GM23338 (cell line): Measurements from ENCODE around the gene FN3KRP. TPM values are rescaled to one million over a fixed set of nuclear protein-coding genes. Genes with fewer than 3 reads are reported as not detected.

Experiments used
- ATAC-seq: fragments of 200-7000 bp; cut with Tn5 transposase; 3 replicates; pipeline ENCODE4 v1.9.1; 2020
- DNase-seq: peaks from one replicate; pipeline ENCODE4 v3.0.0-alpha.2; 2015; ENCODE audit warnings: low spot score
- H2AFZ ChIP-seq: fragments of 200-600 bp; sonication (generic); 2 replicates; pipeline ENCODE4 v1.8.0; 2016; ENCODE audit warnings: antibody characterized with exemption, mild to moderate bottlenecking, moderate library complexity
- H3F3A ChIP-seq: fragments of 200-600 bp; sonication (generic); replicated peaks from 2 replicates; pipeline ENCODE4 v1.8.0; 2017; ENCODE audit warnings: antibody characterized with exemption, mixed run types, low read depth
- H3K27ac ChIP-seq: fragments of 200-600 bp; sonication (generic); 2 replicates; pipeline ENCODE4 v1.6.1; 2016; ENCODE audit warnings: low read depth
- H3K27me3 ChIP-seq: fragments of 200-600 bp; sonication (generic); 2 replicates; pipeline ENCODE4 v1.8.0; 2016; ENCODE audit warnings: mild to moderate bottlenecking, mixed run types, moderate library complexity; ENCODE audit not compliant: insufficient read depth
- H3K36me3 ChIP-seq: fragments of 200-600 bp; sonication (generic); 2 replicates; pipeline ENCODE4 v1.8.0; 2016; ENCODE audit warnings: mild to moderate bottlenecking; ENCODE audit not compliant: insufficient read depth
- H3K4me1 ChIP-seq: fragments of 200-600 bp; sonication (generic); 2 replicates; pipeline ENCODE4 v1.8.0; 2016; ENCODE audit warnings: mild to moderate bottlenecking, moderate library complexity; ENCODE audit not compliant: insufficient read depth
- H3K4me2 ChIP-seq: fragments of 200-600 bp; sonication (generic); 2 replicates; pipeline ENCODE4 v1.7.1; 2017; ENCODE audit warnings: mixed run types
- H3K4me3 ChIP-seq: fragments of 200-600 bp; sonication (generic); 2 replicates; pipeline ENCODE4 v1.6.1; 2016; ENCODE audit warnings: mixed run types
- H3K79me2 ChIP-seq: fragments of 200-600 bp; sonication (generic); replicated peaks from 2 replicates; pipeline ENCODE4 v1.8.0; 2017; ENCODE audit warnings: mild to moderate bottlenecking; ENCODE audit not compliant: insufficient read depth
- H3K9me2 ChIP-seq: fragments of 200-600 bp; sonication (generic); 2 replicates; pipeline ENCODE4 v1.8.0; 2017; ENCODE audit not compliant: insufficient read depth
- H4K20me1 ChIP-seq: fragments of 200-600 bp; sonication (generic); replicated peaks from 2 replicates; pipeline ENCODE4 v1.8.0; 2017; ENCODE audit warnings: mild to moderate bottlenecking; ENCODE audit not compliant: insufficient read depth
- H3K27ac Mint-ChIP-seq: 2 replicates; pipeline ENCODE4 v1.8.0; 2020; ENCODE audit warnings: inconsistent platforms, mild to moderate bottlenecking, moderate library complexity, mixed read lengths
- H3K27me3 Mint-ChIP-seq: 3 replicates; pipeline ENCODE4 v1.8.0; 2022; ENCODE audit warnings: low read depth, mild to moderate bottlenecking, moderate library complexity, mixed read lengths, inconsistent platforms; ENCODE audit not compliant: insufficient read depth, poor library complexity
- H3K36me3 Mint-ChIP-seq: 3 replicates; pipeline ENCODE4 v1.8.0; 2021; ENCODE audit warnings: low read depth, mild to moderate bottlenecking, inconsistent platforms, moderate library complexity, mixed read lengths
- H3K4me1 Mint-ChIP-seq: 3 replicates; pipeline ENCODE4 v1.8.0; 2020; ENCODE audit warnings: mild to moderate bottlenecking, inconsistent platforms, mixed read lengths
- H3K4me3 Mint-ChIP-seq: 3 replicates; pipeline ENCODE4 v1.8.0; 2021; ENCODE audit warnings: moderate library complexity, mild to moderate bottlenecking, inconsistent platforms, mixed read lengths
- H3K9me3 Mint-ChIP-seq: 3 replicates; pipeline ENCODE4 v1.8.0; 2020; ENCODE audit warnings: moderate library complexity, mild to moderate bottlenecking, inconsistent platforms, mixed read lengths
- REST ChIP-seq: IDR thresholded peaks from one replicate; pipeline ENCODE4 v1.6.1; 2018; ENCODE audit warnings: antibody characterized with exemption; ENCODE audit not compliant: unreplicated experiment
- STAT1 ChIP-seq: IDR thresholded peaks from one replicate; pipeline ENCODE4 v1.6.1; 2016; ENCODE audit warnings: antibody characterized with exemption; ENCODE audit not compliant: unreplicated experiment
- ZNF331 ChIP-seq: fragments of 250-450 bp; sonication (Bioruptor Pico); IDR thresholded peaks from 2 replicates; pipeline ENCODE4 v1.5.0; 2020; ENCODE audit warnings: low read depth, mild to moderate bottlenecking, moderate library complexity
- ZNF462 ChIP-seq: fragments of 250-450 bp; sonication (Bioruptor Pico); IDR thresholded peaks from 2 replicates; pipeline ENCODE4 v1.5.0; 2020; ENCODE audit warnings: mild to moderate bottlenecking, moderate library complexity
- polyA plus RNA-seq: library from polyadenylated mRNA; unstranded; fragments of >200 nt; fragmentation: Nextera tagmentation; extraction: Ambion mirVana; gene quantifications from 2 replicates; pipeline ENCODE4 v1.2.1, GENCODE V29; 2016
- total RNA-seq: library from RNA; depleted of rRNA; stranded (reverse); fragments of >200 nt; shearing (Covaris generic); gene quantifications from 2 replicates; pipeline ENCODE4 v1.2.3, GENCODE V29; 2014

Gene FN3KRP
- total and polyA plus RNA-seq, 2 experiments from 2014 or later = 15.9 to 16.7 TPM

GRCh38 chr17:82751571-82752370 is 35.3 kb downstream of the FN3KRP start, which contains the start of gene TBCD (continued):
- TF ChIP-seq ZNF462 (CRISPR knock-in tag) = no peak

GRCh38 chr17:82752371-82753200 is 36.1 kb downstream of the FN3KRP start:
- peaks cover 40% of the 10 kb centered on the region for H3K79me2 ChIP-seq
- H3F3A ChIP-seq = 0 out of 2 replicates have a peak, but pooled peaks cover 5% of the 10 kb centered on the region
- no peak overlapping the region for H3K27ac Mint-ChIP-seq
- peaks cover 24% of the 10 kb centered on the region for H3K4me1 ChIP-seq
- H2AFZ ChIP-seq = no peak overlapping the region
- peaks cover 42% of the 10 kb centered on the region for H3K4me1 Mint-ChIP-seq
- H3K9me2 ChIP-seq = no peaks in the 10 kb centered on the region
- H3K36me3 Mint-ChIP-seq = peaks cover 27% of the 10 kb centered on the region
- peak overlapping the region; percentile 91 for H3K4me3 Mint-ChIP-seq
- peak overlapping the region; percentile 93 for H3K4me3 ChIP-seq
- peak overlapping the region; percentile 96 for H3K4me2 ChIP-seq
- ATAC-seq (peak; percentile 1; the same call in 1 of the 3 replicates), DNase-seq (peak; percentile 24)
- H3K9me3 Mint-ChIP-seq = peaks cover 3% of the 10 kb centered on the region; the same call in 2 of the 3 replicates
- no peak overlapping the region for H3K27ac ChIP-seq
- H3K27me3 Mint-ChIP-seq = peaks cover 19% of the 10 kb centered on the region
- peaks cover 1% of the 10 kb centered on the region; the same call in 1 of the 2 replicates for H4K20me1 ChIP-seq
- peaks cover 17% of the 10 kb centered on the region for H3K27me3 ChIP-seq
- H3K36me3 ChIP-seq = no peaks in the 10 kb centered on the region
- TF ChIP-seq REST = no peak
- TF ChIP-seq STAT1 = no peak
- TF ChIP-seq ZNF331 (CRISPR knock-in tag) = no peak
